DOHH2 (cell line): ENCODE data around the gene KCNH3.

ENCODE experiments used
- EZH2phosphoT487 ChIP-seq: fragments of 200-600 bp; sonication (generic); IDR thresholded peaks from 2 replicates; pipeline ENCODE4 v1.6.1; 2017; ENCODE audit warnings: borderline replicate concordance, mild to moderate bottlenecking, antibody characterized with exemption, low read length, moderate library complexity, mixed read lengths
- TF ChIP-seq, protein P1 (sequence below): fragments of 200-600 bp; sonication (generic); IDR thresholded peaks from one replicate; pipeline ENCODE4 v1.5.1; 2014; ENCODE audit warnings: antibody characterized with exemption, mild to moderate bottlenecking, low read depth, low read length; ENCODE audit not compliant: poor library complexity, severe bottlenecking

DNA sequence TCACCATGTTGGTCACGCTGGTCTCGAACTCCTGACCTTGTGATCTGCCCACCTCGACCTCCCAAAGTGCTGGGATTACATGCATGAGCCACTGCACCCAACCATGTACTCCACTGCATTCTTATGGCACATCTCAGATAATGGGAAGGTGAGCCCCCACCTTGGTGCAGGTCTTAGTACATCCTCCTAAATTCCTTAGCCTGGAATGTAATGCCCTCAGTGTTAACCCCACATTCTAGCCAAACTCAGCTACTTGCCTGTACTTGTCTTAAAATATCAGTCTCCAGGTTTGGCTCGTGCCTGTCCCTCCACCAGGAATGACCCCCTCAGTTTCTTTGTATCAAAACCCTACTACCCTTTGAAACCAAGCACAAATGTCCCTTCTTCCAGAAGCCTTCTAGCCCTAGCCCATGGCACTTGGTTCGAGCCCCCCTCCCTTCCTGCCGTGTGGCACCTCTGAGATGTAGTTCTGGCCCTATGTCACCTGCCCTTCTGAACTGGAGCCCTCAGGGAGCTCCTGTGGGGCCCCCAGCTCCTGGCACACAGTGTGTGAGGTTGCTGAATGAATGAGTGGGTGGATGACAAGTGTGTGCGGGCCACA is 8.4 kb downstream of the KCNH3 start:
- TF ChIP-seq, protein P1, sequence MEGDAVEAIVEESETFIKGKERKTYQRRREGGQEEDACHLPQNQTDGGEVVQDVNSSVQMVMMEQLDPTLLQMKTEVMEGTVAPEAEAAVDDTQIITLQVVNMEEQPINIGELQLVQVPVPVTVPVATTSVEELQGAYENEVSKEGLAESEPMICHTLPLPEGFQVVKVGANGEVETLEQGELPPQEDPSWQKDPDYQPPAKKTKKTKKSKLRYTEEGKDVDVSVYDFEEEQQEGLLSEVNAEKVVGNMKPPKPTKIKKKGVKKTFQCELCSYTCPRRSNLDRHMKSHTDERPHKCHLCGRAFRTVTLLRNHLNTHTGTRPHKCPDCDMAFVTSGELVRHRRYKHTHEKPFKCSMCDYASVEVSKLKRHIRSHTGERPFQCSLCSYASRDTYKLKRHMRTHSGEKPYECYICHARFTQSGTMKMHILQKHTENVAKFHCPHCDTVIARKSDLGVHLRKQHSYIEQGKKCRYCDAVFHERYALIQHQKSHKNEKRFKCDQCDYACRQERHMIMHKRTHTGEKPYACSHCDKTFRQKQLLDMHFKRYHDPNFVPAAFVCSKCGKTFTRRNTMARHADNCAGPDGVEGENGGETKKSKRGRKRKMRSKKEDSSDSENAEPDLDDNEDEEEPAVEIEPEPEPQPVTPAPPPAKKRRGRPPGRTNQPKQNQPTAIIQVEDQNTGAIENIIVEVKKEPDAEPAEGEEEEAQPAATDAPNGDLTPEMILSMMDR = no peak
- TF ChIP-seq EZH2phosphoT487 = no peak
